HG02943 (cell line): ENCODE results near the gene ADGB.
"Not testable (repeated sequence)": the region's sequence is repeated elsewhere in the genome, so short reads cannot be mapped to it uniquely, and the experiment has no call there.

ENCODE experiments used
- ATAC-seq: cut with Tn5 transposase; IDR thresholded peaks from one replicate; pipeline ENCODE4 v1.9.1; 2021; ENCODE audit warnings: mild to moderate bottlenecking, low read depth, moderate library complexity; ENCODE audit not compliant: unreplicated experiment

ADGB gene

DNA sequence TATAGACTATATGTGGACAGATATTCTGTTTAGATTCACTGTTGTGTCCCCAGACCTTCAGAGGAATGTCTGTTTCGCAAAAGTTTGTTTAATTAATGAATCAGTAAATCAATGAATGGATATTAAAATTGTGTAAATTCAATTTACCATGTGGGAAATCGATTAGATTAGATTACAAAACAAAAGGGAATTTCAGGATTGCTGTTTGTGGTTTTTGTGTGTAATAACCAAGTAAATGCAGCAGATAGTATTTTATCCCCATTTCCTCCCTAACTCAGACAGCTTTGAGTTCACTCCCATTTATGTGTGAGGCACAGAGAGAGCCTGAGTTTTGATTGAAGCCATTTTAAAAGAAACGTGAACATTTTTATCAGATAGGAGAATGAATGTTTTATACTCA lies 214.8 kb downstream of the ADGB start:
- ATAC-seq, result no peak

GRCh38 chr6:146814148-146814750 lies 215.5 kb downstream of the ADGB start:
- no peak for ATAC-seq

- not testable (repeated sequence) for ATAC-seq
These were observed 217.0 kb downstream of the ADGB start for GRCh38 chr6:146815511-146816462.

- no peak for ATAC-seq
These were observed 221.0 kb downstream of the ADGB start for GRCh38 chr6:146819596-146820320.

- no peak for ATAC-seq
These were observed 228.6 kb downstream of the ADGB start for GRCh38 chr6:146827216-146827928.

DNA sequence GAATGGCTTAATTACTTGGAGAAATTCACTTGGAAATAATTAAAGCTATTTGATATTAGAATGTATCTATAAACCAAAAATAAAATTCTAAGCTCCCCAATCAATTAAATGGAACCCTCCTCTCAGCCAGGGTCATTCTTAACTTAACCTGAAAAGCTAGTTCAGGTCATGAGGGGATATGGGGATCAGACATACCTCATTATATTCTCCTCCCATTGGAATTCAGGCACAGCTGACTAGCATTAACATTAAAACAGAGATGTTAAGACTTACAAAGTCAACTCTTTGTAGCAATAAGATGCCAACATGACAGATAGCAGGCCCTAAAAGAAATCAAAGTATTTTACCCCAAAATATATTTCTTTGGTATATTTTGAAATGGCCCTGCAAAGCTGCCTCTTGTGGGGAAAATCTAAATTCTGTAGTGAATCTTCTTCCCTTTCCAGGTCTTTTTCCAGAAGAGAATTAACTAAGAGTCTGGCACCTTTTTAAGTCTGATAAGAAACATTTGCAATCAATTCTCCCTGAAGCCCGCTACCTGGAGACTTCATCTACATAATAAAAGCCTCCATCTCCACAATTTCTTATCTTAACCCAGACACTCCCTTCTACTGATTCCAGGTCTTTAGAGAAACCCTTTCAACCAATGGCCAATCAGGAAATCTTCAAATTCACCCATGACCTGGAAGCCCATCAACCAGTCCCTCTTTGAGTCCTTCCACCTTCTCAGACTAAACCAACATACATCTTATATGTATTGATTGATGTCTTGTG lies 231.2 kb downstream of the ADGB start:
- ATAC-seq, result no peak

GRCh38 chr6:146833157-146833556 lies 234.4 kb downstream of the ADGB start:
- no peak for ATAC-seq

DNA sequence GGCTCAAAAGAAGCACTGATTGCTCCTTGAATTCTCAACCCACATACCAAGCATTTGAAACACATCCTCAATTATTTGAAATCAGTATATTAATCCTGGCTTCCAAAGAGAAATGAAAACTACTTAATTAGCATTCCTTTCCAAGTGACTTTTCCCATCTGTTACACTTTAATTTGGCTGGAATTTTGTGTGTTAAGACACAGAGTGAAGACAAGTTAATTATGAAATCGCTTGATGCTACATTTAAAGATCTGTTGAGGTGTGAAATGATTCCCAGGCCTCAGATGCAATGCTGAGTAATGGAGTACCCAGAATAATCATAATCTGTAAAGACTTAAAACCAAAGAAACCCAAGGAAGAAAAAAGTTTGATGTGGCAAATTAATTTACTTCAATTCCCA lies 241.4 kb downstream of the ADGB start:
- no peak for ATAC-seq

GRCh38 chr6:146840641-146841040 lies 241.9 kb downstream of the ADGB start:
- ATAC-seq, result no peak

DNA sequence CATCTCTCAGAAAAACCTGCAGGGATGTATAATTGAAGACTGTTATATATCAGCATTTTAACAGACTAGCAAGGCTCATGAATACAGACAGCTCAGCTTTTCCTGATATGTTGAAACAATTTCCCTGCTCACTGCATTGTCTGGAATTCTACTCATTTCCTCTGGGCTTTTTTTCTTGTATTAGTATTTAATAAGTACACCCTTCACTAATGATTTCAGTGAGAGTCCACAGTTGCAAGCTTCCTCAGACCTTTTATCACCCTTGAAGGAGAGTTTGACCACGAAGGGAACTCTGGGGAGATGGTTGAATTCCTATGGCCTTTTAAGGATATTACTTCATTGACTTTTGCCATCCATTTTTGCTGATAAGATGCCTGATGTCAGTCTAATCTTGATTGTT lies 248.7 kb downstream of the ADGB start:
- no peak for ATAC-seq

DNA sequence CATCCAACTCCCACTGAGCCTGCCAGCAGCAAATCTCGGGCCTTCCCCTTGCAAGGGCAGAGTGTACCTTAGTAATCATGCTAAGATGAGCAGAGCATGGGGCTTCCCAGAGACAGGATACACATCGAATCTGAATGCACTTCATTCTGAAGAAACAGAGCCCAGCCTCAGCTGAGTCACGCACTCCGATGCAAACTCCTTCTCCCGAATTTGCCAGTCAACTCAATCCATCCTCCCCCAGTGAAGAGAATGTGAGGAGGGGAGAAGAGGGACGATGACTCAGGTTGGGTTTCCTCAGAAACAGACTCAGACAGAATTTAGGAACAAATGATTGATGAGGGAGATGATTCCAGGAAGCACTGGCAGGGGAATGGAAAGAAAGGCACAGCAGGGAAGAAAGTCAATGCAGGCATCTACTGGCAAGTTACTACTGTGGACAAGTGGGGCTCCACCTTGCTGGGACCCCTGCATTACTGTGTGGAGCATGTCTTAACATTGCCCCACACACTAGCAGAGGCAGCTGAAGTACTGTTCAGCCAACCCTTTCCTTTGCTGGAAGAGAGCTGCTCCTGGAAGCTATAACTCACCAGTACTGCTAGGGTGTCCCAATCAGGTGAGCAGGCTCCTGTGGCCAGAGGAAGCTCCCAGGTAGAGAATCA lies 251.6 kb downstream of the ADGB start:
- no peak for ATAC-seq

DNA sequence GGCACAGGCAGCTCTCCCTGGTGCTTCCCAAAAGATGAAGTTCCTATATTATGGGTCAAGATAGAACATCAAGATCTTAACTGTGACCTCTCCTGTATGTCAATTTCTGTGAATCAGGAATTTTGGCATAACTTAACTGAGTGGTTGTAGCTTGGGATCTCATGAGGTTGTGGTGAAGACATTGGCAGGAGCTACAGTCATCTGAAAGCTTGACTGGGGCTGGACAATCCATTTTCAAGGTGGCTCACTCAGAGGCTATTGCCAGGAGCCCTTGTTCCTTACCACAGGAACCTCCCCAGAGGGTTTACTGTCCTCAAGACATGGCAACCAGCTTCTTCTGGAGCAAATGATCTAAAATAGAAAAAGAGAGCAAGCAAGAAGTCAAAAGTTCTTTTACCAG lies 252.2 kb downstream of the ADGB start:
- ATAC-seq, result no peak

DNA sequence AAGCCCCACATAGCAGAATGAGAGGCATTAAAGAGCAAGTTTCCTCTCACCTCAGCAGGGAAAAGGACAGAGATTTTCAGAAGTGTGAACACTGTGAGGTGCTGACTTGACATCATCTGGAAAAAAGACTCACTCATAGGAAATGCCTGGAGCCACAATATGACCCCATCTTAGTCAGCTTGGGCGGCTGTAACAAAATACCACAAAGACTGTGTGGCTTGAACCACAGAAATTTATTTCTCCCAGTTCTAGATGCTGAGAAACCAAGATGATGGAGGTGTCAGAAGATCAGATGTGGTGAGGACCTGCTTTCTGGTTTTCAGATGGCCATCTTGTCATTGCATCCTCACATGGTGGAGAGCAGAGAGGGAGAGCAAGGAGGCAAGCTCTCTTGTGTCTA lies 253.1 kb downstream of the ADGB start:
- no peak for ATAC-seq

DNA sequence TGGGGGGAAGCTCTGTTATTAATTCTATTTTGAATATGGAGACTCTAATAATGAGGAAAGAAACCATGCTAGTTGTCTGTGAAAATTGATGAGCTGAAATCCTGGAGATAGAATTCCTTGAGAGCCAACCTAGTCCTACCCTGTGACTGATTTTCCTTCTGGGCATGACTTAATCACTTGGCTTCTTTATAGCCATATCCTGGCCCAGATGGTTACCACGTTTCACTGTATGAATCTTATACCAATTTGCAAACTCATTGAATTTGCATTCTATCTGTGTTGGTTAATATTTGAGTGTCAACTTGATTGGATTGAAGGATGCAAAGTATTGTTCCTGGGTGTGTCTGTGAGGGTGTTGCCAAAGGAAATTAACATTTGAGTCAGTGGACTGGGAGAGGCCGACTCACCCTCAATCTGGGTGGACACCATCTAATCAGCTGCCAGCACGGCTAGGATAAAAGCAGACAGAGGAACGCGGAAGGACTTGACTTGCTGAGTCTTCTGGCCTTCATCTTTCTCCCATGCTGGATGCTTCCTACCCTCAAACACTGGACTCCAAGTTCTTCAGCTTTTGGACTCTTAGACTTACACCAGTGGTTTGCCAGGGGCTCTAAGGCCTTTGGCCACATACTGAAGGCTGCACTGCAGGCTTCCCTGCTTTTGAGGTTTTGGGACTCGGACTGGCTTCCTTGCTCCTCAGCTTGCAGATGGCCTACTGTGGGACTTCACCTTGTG lies 255.9 kb downstream of the ADGB start:
- ATAC-seq, result not testable (repeated sequence)

DNA sequence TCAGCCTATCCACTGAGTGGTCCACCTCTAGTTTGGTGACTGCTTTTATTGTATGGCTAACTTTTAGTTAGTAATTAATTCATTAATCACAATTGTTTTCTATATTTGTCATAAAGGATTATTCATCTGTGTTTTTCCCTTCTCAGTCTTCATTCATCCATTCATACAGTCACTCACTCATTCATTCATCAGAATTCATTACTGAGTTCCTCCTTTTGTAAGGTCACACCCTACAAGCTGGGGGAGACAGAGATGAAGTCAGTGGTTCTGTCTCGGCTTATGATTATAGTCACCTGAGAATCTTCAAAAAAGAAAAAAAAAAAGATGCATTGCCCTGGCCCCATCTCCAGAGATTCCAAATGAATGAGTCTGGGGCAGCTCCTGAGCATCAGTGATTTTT lies 257.1 kb downstream of the ADGB start:
- no peak for ATAC-seq

- no peak for ATAC-seq
These were observed 257.5 kb downstream of the ADGB start for GRCh38 chr6:146856296-146856695.

DNA sequence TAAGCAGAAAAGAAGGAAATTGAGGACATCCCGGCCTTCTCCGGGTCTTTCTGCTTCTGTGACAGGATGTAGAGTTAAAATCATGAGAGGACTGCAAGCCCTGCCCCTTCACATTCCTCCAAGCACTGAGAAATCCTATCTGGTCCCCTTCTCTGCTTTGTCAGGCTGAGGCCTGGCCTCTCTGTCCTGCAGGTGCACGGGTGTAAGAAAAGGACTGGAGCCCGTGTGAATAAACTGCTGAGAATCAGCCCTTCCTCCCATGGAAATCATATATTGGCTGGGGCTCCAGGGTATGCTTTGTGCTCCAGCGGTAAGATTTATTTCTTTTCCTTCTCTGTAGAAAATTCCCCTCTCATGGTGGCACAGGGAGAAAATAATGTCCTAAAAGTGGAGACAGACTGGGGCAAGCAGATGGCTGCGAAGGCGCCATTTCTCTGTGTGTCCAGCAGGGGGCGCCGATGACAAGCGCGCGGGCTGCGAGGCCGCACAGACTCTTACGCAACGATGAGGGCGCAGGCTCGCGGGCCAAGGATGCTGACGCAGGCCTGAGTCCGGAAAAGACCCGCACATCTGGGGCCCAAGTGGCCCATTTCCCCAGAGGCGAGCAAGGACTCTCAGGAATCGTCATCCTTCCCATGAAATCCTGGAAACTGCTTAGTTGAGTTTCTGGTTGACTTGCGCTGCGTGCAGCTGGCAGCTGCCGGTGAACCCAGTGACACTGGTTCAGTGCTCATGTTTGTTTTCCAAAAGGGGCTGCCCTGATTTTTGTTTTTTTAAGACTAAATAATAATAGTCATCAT lies 258.6 kb downstream of the ADGB start:
- peak; percentile 98 for ATAC-seq

DNA sequence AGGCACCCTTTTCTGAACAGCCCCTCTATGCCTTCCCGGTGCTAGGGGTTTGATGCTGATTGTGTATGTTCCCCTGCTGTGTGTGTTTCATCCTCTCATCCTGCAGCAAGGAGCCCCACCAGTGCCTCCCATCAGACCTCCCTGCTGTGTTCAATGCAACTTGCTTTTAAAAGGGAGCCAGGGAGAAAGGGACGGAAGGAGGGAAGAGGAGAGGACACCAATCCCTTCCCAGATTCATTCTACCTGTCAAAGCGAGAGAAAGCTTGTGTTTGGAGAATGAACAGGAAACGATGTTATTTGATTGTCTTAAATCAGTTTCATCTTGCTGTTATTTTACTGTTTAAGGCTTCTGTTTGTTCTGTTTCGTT lies 259.2 kb downstream of the ADGB start:
- peak; percentile 25 for ATAC-seq
